ENCODE data around the gene HAUS5. TPM values are rescaled to one million over a fixed set of nuclear protein-coding genes. Genes with fewer than 3 reads are reported as not detected.
A peak's percentile ranks its signal among the peaks of the same experiment; 100 is the strongest.

HAUS5 gene
- total RNA-seq, 1 experiment from 2014 or later: 32.9 TPM

DNA sequence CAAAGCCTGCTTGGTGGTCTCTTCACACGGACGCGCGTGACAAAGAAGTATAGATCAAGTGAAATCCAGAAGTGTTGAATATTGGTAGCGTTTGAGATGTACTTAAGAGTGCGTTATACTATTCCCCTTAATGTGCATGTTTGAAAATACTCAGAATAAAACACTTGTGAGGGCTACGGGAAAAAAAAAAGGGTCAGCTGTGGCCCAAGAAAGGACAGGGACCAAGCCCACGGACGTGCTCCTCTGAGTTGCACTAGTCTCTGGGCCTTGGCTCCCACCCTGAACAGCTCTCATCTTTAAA is 15.7 kb downstream of the HAUS5 start:
- Histone ChIP-seq H3K56ac (ENCODE audit: insufficient read length, low read depth, low read length) (no peak overlapping the region), H2BK120ac (ENCODE audit: low read depth, low read length, poor library complexity, severe bottlenecking) (no peak overlapping the region), H2AFZ (ENCODE audit: low read length) (no peak overlapping the region), H2BK20ac (ENCODE audit: low read depth, low read length, poor library complexity, severe bottlenecking) (no peak overlapping the region), H3K23ac (ENCODE audit: insufficient read length, low read depth, low read length) (no peak overlapping the region), H3K9ac (ENCODE audit: extremely low read depth, insufficient read length, low read length) (peak overlapping the region; percentile 43), H3K79me1 (ENCODE audit: insufficient read depth, low read depth, low read length, poor library complexity, severe bottlenecking) (no peaks in the 10 kb centered on the region), H3K23me2 (ENCODE audit: insufficient read length, low read depth, low read length, poor library complexity, severe bottlenecking) (peaks cover 3% of the 10 kb centered on the region), H3K4ac (ENCODE audit: low read depth, low read length) (no peak overlapping the region), H3K79me2 (ENCODE audit: insufficient read depth, low read length) (no peaks in the 10 kb centered on the region; the same call in 1 of the 2 replicates), H2BK15ac (ENCODE audit: low read depth, low read length) (no peak overlapping the region), H4K5ac (ENCODE audit: insufficient read length, low read depth, low read length) (no peak overlapping the region), H3K4me2 (ENCODE audit: insufficient read depth, insufficient read length, low read length) (peak overlapping the region; percentile 83), H3K14ac (ENCODE audit: insufficient read depth, low read length) (no peak overlapping the region; the same call in 1 of the 2 replicates), H2BK12ac (ENCODE audit: insufficient read length, low read depth, low read length) (no peak overlapping the region), H4K91ac (ENCODE audit: insufficient read length, low read depth, low read length) (no peak overlapping the region), H2AK5ac (ENCODE audit: insufficient read length, low read length) (no peak overlapping the region), H4K8ac (replicated peaks; ENCODE audit: insufficient read length, low read depth, low read length) (no peak overlapping the region), H3K4me1 (ENCODE audit: insufficient read depth, low read length) (peaks cover 2% of the 10 kb centered on the region; the same call in 1 of the 2 replicates), H2BK5ac (ENCODE audit: insufficient read length, low read length) (no peak overlapping the region), H3K27ac (ENCODE audit: insufficient read length, low read depth, low read length) (no peak overlapping the region), H3K18ac (ENCODE audit: insufficient read length, low read depth, low read length) (no peak overlapping the region), H3K27me3 (ENCODE audit: insufficient read depth, low read length) (no peaks in the 10 kb centered on the region), H3K9me3 (ENCODE audit: control insufficient read depth, low read depth, low read length) (no peaks in the 10 kb centered on the region), H4K20me1 (ENCODE audit: control insufficient read depth, insufficient read depth, insufficient read length) (no peaks in the 10 kb centered on the region), H3T11ph (ENCODE audit: low read length) (no peak overlapping the region)
- H3K36me3 Mint-ChIP-seq (ENCODE audit: insufficient read depth in 1 of 3, low read depth in 3 of 3): peaks cover 18 to 32% (median 29%) of the 10 kb centered on the region in 3 experiments
- peaks cover 2% of the 10 kb centered on the region; the same call in 1 of the 2 replicates for H3K27me3 Mint-ChIP-seq (ENCODE audit: low read depth)
- TF ChIP-seq, protein P1, sequence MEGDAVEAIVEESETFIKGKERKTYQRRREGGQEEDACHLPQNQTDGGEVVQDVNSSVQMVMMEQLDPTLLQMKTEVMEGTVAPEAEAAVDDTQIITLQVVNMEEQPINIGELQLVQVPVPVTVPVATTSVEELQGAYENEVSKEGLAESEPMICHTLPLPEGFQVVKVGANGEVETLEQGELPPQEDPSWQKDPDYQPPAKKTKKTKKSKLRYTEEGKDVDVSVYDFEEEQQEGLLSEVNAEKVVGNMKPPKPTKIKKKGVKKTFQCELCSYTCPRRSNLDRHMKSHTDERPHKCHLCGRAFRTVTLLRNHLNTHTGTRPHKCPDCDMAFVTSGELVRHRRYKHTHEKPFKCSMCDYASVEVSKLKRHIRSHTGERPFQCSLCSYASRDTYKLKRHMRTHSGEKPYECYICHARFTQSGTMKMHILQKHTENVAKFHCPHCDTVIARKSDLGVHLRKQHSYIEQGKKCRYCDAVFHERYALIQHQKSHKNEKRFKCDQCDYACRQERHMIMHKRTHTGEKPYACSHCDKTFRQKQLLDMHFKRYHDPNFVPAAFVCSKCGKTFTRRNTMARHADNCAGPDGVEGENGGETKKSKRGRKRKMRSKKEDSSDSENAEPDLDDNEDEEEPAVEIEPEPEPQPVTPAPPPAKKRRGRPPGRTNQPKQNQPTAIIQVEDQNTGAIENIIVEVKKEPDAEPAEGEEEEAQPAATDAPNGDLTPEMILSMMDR (conservative IDR thresholded peaks at IDR 0.05): no peak
- DNase-seq: no peak
- no CpG with 5 or more reads among the region's 9 CpGs for WGBS (ENCODE audit: extremely low coverage, insufficient read length, low lambda C conversion rate)
- peaks cover 5 to 8% of the 10 kb centered on the region in 2 experiments for H3K4me1 Mint-ChIP-seq
- H3K4me3 Mint-ChIP-seq: peak overlapping the region; percentile 96
- peak overlapping the region; percentile 81 to 98 (median 94); a peak in 5 of 7 replicates for H3K27ac Mint-ChIP-seq
- no peaks in the 10 kb centered on the region for H3K9me3 Mint-ChIP-seq

Data from H9 (cell line).